Spleen (tissue), 11 donors: ENCODE data around the gene LRP10. TPM values are rescaled to one million over a fixed set of nuclear protein-coding genes. Genes with fewer than 3 reads are reported as not detected.
"Not testable (repeated sequence)": the region's sequence is repeated elsewhere in the genome, so short reads cannot be mapped to it uniquely, and the experiment has no call there.

Experiments used
- DNase-seq: peaks from one replicate; pipeline ENCODE4 v3.0.0-alpha.2; 2020
- H3K27ac ChIP-seq, 8 donors: fragments of 200-600 bp; sonication (generic) in 7 of 8; 1 replicate in 4 of 8; 2 replicates in 4 of 8; pipeline versions ENCODE4 v1.5.0 to v1.8.0; 2016 to 2021; ENCODE audit warnings: inconsistent platforms in 4 of 8, mild to moderate bottlenecking in 4 of 8, moderate library complexity in 1 of 8
- H3K27me3 ChIP-seq, 7 donors: fragments of 200-600 bp; sonication (generic) in 6 of 7; replicated peaks in 1 of 7; 1 replicate in 4 of 7; 2 replicates in 3 of 7; pipeline versions ENCODE4 v1.5.0 to v1.8.0; 2016 to 2021; ENCODE audit warnings: inconsistent platforms in 3 of 7, mild to moderate bottlenecking in 1 of 7
- H3K36me3 ChIP-seq, 6 donors: fragments of 200-600 bp; sonication (generic) in 5 of 6; 1 replicate in 4 of 6; 2 replicates in 2 of 6; pipeline versions ENCODE4 v1.5.0 to v1.8.0; 2016 to 2021; ENCODE audit warnings: inconsistent platforms in 2 of 6
- H3K4me1 ChIP-seq, 6 donors: fragments of 200-600 bp; sonication (generic) in 5 of 6; 1 replicate in 3 of 6; 2 replicates in 3 of 6; pipeline versions ENCODE4 v1.5.0 to v1.8.0; 2016 to 2021; ENCODE audit warnings: inconsistent platforms in 3 of 6
- H3K4me3 ChIP-seq, 8 donors: fragments of 200-600 bp; sonication (generic) in 7 of 8; 1 replicate in 4 of 8; 2 replicates in 4 of 8; pipeline versions ENCODE4 v1.5.0 to v1.8.0; 2016 to 2021; ENCODE audit warnings: inconsistent platforms in 4 of 8, mild to moderate bottlenecking in 4 of 8, moderate library complexity in 2 of 8
- H3K9me3 ChIP-seq, 8 donors: fragments of 200-600 bp; sonication (generic) in 7 of 8; 1 replicate in 4 of 8; 2 replicates in 4 of 8; pipeline versions ENCODE4 v1.5.0 to v1.8.0; 2016 to 2021; ENCODE audit warnings: inconsistent platforms in 4 of 8
- CTCF ChIP-seq, 11 experiments: fragments of 200-600 bp in 7 of 11; fragments of 450-650 bp in 4 of 11; sonication (generic) in 4 of 11; IDR thresholded peaks in 8 of 11; conservative IDR thresholded peaks in 3 of 11; 1 replicate in 7 of 11; 2 replicates in 4 of 11; pipeline versions ENCODE4 v1.4.0 to v1.8.0; 2016 to 2021; ENCODE audit warnings: antibody characterized with exemption in 11 of 11, inconsistent platforms in 4 of 11, mild to moderate bottlenecking in 1 of 11
- POLR2A ChIP-seq, 3 donors: fragments of 450-650 bp; IDR thresholded peaks; one replicate each; pipeline ENCODE4 v1.5.1; 2017; ENCODE audit warnings: antibody characterized with exemption in 3 of 3, mild to moderate bottlenecking in 1 of 3
- POLR2AphosphoS5 ChIP-seq, 3 donors: sonication (generic); formaldehyde crosslinking; IDR thresholded peaks; one replicate each; pipeline ENCODE4 v1.5.1; 2017; ENCODE audit warnings: antibody characterized with exemption in 3 of 3
- WGBS, 5 donors: extraction: QIAGEN DNeasy Blood & Tissue Kit in 3 of 5; methylation state at CpG; one replicate each; pipeline versions ENCODE4 v1.1.5 to v1.1.7; 2013 to 2018; 5-methylcytosine and 5-hydroxymethylcytosine counted together
- intact Hi-C: fragments of 100-400 bp; cut with DNase I; formaldehyde crosslinking; loops from one replicate; pipeline ENCODE4 v1.15.0; 2023; ENCODE audit warnings: low total_unique reads
- polyA plus RNA-seq, 3 donors: library from polyadenylated mRNA; stranded (reverse); fragments of 200-250 nt; gene quantifications; one replicate each; pipeline ENCODE4 v1.2.1, GENCODE V29; 2013
- total RNA-seq, 7 donors: library from RNA; depleted of rRNA in 3 of 7; stranded (reverse); fragments of >200 nt in 3 of 7; fragmentation: NEBNext Ultra II Directional in 4 of 7; extraction: Animal tissue kit (Norgen Biotek cat#: 25700) in 4 of 7; gene quantifications; one replicate each; pipeline versions ENCODE4 v1.1.0 to v1.2.1, GENCODE V29; 2016 to 2021
- donor health status: healthy with polysubstance abuse.
- donor health status: DM: no; HTN: no; CAD: no; lungs with moderate emphysema.
- donor health status: DM: no; HTN: no; CAD: no.
- donor health status: Bipolar disorder and iron deficiency.
- donor health status: healthy.
- donor health status: DM: no; HTN: no; CAD: no.
- donor health status: DM: yes; HTN: yes; CAD: no.

The LRP10 gene
- total and polyA plus RNA-seq, 10 donors: 7.9 to 205 (median 105) TPM

GRCh38 chr14:22824711-22825359 lies 46.7 kb upstream of the LRP10 start:
- Histone ChIP-seq H3K27me3 (peaks cover 0 to 8% (median 0%) of the 10 kb centered on the region in 7 donors), H3K4me1 (peaks cover 17 to 59% (median 45%) of the 10 kb centered on the region in 6 donors), H3K27ac (peak overlapping the region in 6 of 8 donors; percentile 29 to 85 (median 62)), H3K36me3 (no peaks in the 10 kb centered on the region), H3K9me3 (no peaks in the 10 kb centered on the region), H3K4me3 (peak overlapping the region in 1 of 8 donors; percentile 17)
- intact Hi-C loops: no loop called here
- DNase-seq: peak; percentile 72
- 14 to 30% (median 20%) methylated on average over 8 of the region's 8 CpGs for whole genome bisulfite sequencing, 5 donors
- TF ChIP-seq POLR2A (IDR thresholded peaks at IDR 0.05) (no peak), POLR2AphosphoS5 (IDR thresholded peaks at IDR 0.05) (peak in 2 of 3 donors; percentile 8 to 24), CTCF (IDR thresholded peaks at IDR 0.05 in 8 of 11, conservative IDR thresholded peaks at IDR 0.05 in 3 of 11) (no peak)

GRCh38 chr14:22829076-22829660 lies 42.4 kb upstream of the LRP10 start:
- H3K36me3 ChIP-seq: peaks cover 0 to 30% (median 16%) of the 10 kb centered on the region in 6 donors
- H3K4me1 ChIP-seq: peaks cover 6 to 51% (median 34%) of the 10 kb centered on the region in 6 donors
- H3K4me3 ChIP-seq: peak overlapping the region; percentile 68 to 92 (median 82)
- H3K9me3 ChIP-seq, intact Hi-C loops, H3K27me3 ChIP-seq: not testable (repeated sequence)
- peak overlapping the region; percentile 67 to 94 (median 88) for H3K27ac ChIP-seq
- WGBS, 5 donors: 83 to 86% (median 84%) methylated on average over 12 of the region's 12 CpGs
- peak; percentile 62 for DNase-seq

- peak; percentile 98 for DNase-seq
- intact Hi-C loops: no loop called here
- Histone ChIP-seq H3K27ac (peak within 1 kb of the TSS; percentile 67 to 94 (median 88)), H3K4me3 (peak within 1 kb of the TSS; percentile 68 to 92 (median 82)), H3K27me3 (no peaks in the 10 kb centered on the region), H3K4me1 (peaks cover 6 to 48% (median 28%) of the 10 kb centered on the region in 6 donors), H3K36me3 (peaks cover 0 to 37% (median 20%) of the 10 kb centered on the region in 6 donors), H3K9me3 (no peaks in the 10 kb centered on the region)
- TF ChIP-seq POLR2AphosphoS5 (IDR thresholded peaks at IDR 0.05): peak; percentile 68 to 80 (median 73)
- peak in 1 of 11 experiments; percentile 15 for TF ChIP-seq CTCF (IDR thresholded peaks at IDR 0.05 in 8 of 11, conservative IDR thresholded peaks at IDR 0.05 in 3 of 11)
- TF ChIP-seq POLR2A (IDR thresholded peaks at IDR 0.05): no peak
- WGBS, 5 donors: 0 to 1% (median 1%) methylated on average over 40 to 41 of the region's 41 CpGs
Observed at GRCh38 chr14:22829661-22830442, 41.7 kb upstream of the LRP10 start, which contains the start of gene MRPL52. Gene MRPL52, plus strand, starts transcription at chr14:22829887. Its CDS starts 26 bp downstream, at chr14:22829913.

GRCh38 chr14:22830443-22831010 lies 41.0 kb upstream of the LRP10 start:
- no peak for DNase-seq

More at GRCh38 chr14:22830443-22831010, 41.0 kb upstream of the LRP10 start:
- intact Hi-C loops: no loop called here
- peak overlapping the region in 6 of 8 donors; percentile 67 to 94 (median 88) for H3K27ac ChIP-seq
- peaks cover 0 to 44% (median 20%) of the 10 kb centered on the region in 6 donors for H3K36me3 ChIP-seq
- no peaks in the 10 kb centered on the region for H3K9me3 ChIP-seq
- peaks cover 6 to 45% (median 25%) of the 10 kb centered on the region in 6 donors for H3K4me1 ChIP-seq
- no peaks in the 10 kb centered on the region for H3K27me3 ChIP-seq
- 21 to 29% (median 23%) methylated on average over 3 of the region's 3 CpGs for WGBS, 5 donors
- H3K4me3 ChIP-seq: peak overlapping the region; percentile 68 to 92 (median 82)
- TF ChIP-seq CTCF (IDR thresholded peaks at IDR 0.05 in 8 of 11, conservative IDR thresholded peaks at IDR 0.05 in 3 of 11) (no peak), POLR2A (IDR thresholded peaks at IDR 0.05) (no peak), POLR2AphosphoS5 (IDR thresholded peaks at IDR 0.05) (no peak)
